Measurements from ENCODE around the gene CKAP2L.

- TF ChIP-seq CTCF (conservative IDR thresholded peaks at IDR 0.05; ENCODE audit: low read length) (no peak), EZH2phosphoT487 (IDR thresholded peaks at IDR 0.05; ENCODE audit: borderline replicate concordance) (no peak)
Observed at GRCh38 chr2:112691881-112692281, 72.5 kb downstream of the CKAP2L start.

Measured in Loucy (cell line).